PFSK-1 (cell line): ENCODE measurements around the gene SYNE2.

Source experiments
- FOXP2 ChIP-seq: optimal IDR thresholded peaks from 2 replicates; pipeline ENCODE3; 2011; ENCODE audit warnings: borderline replicate concordance, control low read depth, inconsistent platforms; ENCODE audit not compliant: insufficient read depth; ENCODE audit errors: extremely low read length, extremely low read depth
- POLR2AphosphoS5 ChIP-seq: IDR thresholded peaks from 2 replicates; pipeline ENCODE4 v1.6.1; 2012; ENCODE audit warnings: low read depth, mild to moderate bottlenecking, control low read depth, low read length, moderate library complexity
- REST ChIP-seq, 2 experiments: IDR thresholded peaks; 2 replicates each; pipeline versions ENCODE4 v1.6.1 to v1.8.0; 2011 to 2012; ENCODE audit warnings: low read depth in 2 of 2, low read length in 2 of 2, control low read depth in 1 of 2, inconsistent platforms in 1 of 2, mild to moderate bottlenecking in 1 of 2, moderate library complexity in 1 of 2; ENCODE audit not compliant: insufficient read depth in 1 of 2
- SIN3A ChIP-seq: IDR thresholded peaks from 2 replicates; pipeline ENCODE4 v1.6.1; 2012; ENCODE audit warnings: mild to moderate bottlenecking, low read length, moderate library complexity, borderline replicate concordance; ENCODE audit not compliant: insufficient read depth
- TAF1 ChIP-seq: IDR thresholded peaks from 2 replicates; pipeline ENCODE4 v1.6.1; 2012; ENCODE audit warnings: low read length, control low read depth, borderline replicate concordance; ENCODE audit not compliant: insufficient read depth

SYNE2 gene

GRCh38 chr14:63988579-63988978 lies 135.8 kb downstream of the SYNE2 start:
- TF ChIP-seq FOXP2 (no peak), REST (IDR thresholded peaks at IDR 0.05; ENCODE audit: insufficient read depth in 1 of 2, low read depth in 2 of 2, low read length in 2 of 2) (no peak), SIN3A (no peak), POLR2AphosphoS5 (no peak), TAF1 (no peak)

GRCh38 chr14:63991833-63992232 lies 139.0 kb downstream of the SYNE2 start:
- no peak for TF ChIP-seq TAF1
- no peak for TF ChIP-seq POLR2AphosphoS5
- no peak for TF ChIP-seq REST (IDR thresholded peaks at IDR 0.05; ENCODE audit: insufficient read depth in 1 of 2, low read depth in 2 of 2, low read length in 2 of 2)
- no peak for TF ChIP-seq FOXP2
- TF ChIP-seq SIN3A = no peak

- TF ChIP-seq TAF1 (no peak), REST (IDR thresholded peaks at IDR 0.05; ENCODE audit: insufficient read depth in 1 of 2, low read depth in 2 of 2, low read length in 2 of 2) (no peak), FOXP2 (no peak), POLR2AphosphoS5 (no peak), SIN3A (no peak)
Measured at GRCh38 chr14:63992858-63993257, 140.1 kb downstream of the SYNE2 start.

GRCh38 chr14:63993992-63994391 lies 141.2 kb downstream of the SYNE2 start:
- TF ChIP-seq POLR2AphosphoS5 (no peak), FOXP2 (no peak), REST (IDR thresholded peaks at IDR 0.05; ENCODE audit: insufficient read depth in 1 of 2, low read depth in 2 of 2, low read length in 2 of 2) (no peak), SIN3A (no peak), TAF1 (no peak)

- TF ChIP-seq POLR2AphosphoS5 (no peak), FOXP2 (no peak), SIN3A (no peak), TAF1 (no peak), REST (IDR thresholded peaks at IDR 0.05; ENCODE audit: insufficient read depth in 1 of 2, low read depth in 2 of 2, low read length in 2 of 2) (no peak)
Measured at GRCh38 chr14:63995285-63995684, 142.5 kb downstream of the SYNE2 start.
